ENCODE results near the gene XYLT1.

DNA sequence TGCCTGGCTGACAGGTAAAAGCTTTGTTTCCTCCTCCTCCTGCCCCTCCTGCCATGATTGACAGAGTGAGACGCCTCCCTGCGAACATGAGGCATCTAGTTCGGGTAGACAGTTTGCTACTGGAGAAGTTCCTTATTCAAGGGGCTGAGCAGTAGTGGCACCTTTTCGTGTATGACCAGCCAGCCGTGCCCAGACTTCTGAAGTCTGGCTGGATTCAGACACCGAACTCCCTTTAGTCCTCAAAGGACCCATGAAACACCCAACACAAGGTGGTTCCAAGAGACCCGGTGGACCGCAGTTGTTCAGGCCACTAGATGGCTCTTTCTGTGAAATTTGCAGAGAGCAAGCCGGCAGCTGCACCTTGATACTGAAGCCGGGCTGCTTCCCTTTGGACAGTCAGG lies 192.8 kb downstream of the XYLT1 start:
- TF ChIP-seq, protein P1, sequence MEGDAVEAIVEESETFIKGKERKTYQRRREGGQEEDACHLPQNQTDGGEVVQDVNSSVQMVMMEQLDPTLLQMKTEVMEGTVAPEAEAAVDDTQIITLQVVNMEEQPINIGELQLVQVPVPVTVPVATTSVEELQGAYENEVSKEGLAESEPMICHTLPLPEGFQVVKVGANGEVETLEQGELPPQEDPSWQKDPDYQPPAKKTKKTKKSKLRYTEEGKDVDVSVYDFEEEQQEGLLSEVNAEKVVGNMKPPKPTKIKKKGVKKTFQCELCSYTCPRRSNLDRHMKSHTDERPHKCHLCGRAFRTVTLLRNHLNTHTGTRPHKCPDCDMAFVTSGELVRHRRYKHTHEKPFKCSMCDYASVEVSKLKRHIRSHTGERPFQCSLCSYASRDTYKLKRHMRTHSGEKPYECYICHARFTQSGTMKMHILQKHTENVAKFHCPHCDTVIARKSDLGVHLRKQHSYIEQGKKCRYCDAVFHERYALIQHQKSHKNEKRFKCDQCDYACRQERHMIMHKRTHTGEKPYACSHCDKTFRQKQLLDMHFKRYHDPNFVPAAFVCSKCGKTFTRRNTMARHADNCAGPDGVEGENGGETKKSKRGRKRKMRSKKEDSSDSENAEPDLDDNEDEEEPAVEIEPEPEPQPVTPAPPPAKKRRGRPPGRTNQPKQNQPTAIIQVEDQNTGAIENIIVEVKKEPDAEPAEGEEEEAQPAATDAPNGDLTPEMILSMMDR (IDR thresholded peaks at IDR 0.05) = peak in 4 of 6 experiments; percentile 11 to 39 (median 23)
- no peak for TF ChIP-seq POLR2A (IDR thresholded peaks at IDR 0.05)

All from esophagus squamous epithelium (tissue), 4 donors.